Testis (tissue), 2 donors: ENCODE data around the gene SLC28A1.

Experiments used
- CTCF ChIP-seq, 3 experiments: fragments of 450-650 bp in 2 of 3; fragments of 200-600 bp in 1 of 3; sonication (generic) in 1 of 3; IDR thresholded peaks; one replicate each; pipeline ENCODE4 v1.5.1; 2016 to 2019; ENCODE audit warnings: antibody characterized with exemption in 3 of 3, mild to moderate bottlenecking in 2 of 3, moderate library complexity in 1 of 3
- POLR2A ChIP-seq: fragments of 450-650 bp; IDR thresholded peaks from one replicate; pipeline ENCODE4 v1.6.1; 2017; ENCODE audit warnings: antibody characterized with exemption, mild to moderate bottlenecking, moderate library complexity

- no peak for TF ChIP-seq POLR2A
- no peak for TF ChIP-seq CTCF (IDR thresholded peaks at IDR 0.05)
These were observed 41.7 kb upstream of the SLC28A1 start for GRCh38 chr15:84842781-84843180.
